Putamen (tissue), 1 donor: ENCODE results near the gene CALML5.

Source experiments
- DNase-seq: peaks from one replicate; pipeline ENCODE4 v3.0.0-alpha.2; 2016; ENCODE audit warnings: low spot score

CALML5 gene

DNA sequence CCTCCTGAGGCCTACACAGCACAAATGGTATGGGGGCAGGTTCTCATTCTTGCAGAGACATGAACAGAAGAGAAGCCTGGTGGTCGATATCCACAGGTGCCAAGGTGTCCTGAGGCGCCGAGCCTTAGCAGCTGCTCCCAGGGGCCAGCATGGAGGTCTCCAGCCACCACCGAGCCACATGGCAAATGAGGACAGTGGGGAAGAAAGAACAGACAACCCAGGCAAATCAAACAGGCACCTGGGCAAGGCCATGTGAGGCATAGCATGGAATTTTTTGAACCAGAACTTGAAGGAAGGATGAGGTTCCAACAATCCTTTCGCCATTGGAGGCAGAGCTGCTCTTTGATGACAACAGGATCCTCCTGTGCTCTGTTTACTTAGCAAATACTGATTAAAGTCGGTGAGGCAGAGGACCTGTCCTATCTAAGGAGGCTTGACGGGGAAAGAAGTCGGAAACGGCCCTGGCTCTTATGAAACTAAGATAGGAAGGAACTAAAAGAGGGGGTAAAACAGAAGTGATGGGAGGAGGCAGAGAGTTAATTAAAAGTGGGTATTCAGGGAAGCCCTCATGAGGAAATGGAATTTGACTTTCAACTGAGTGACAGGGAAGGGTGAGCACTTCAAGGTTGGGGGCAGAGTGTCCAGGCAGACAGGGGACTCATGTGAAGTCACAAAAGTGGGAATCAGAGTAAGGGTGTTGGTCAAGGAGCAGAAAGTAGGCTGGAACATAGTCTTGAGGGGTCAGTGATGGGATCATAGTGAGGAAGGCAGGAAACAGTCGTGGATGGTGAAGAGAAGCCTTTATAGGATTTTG is 16.8 kb upstream of the CALML5 start:
- DNase-seq, result no peak

DNA sequence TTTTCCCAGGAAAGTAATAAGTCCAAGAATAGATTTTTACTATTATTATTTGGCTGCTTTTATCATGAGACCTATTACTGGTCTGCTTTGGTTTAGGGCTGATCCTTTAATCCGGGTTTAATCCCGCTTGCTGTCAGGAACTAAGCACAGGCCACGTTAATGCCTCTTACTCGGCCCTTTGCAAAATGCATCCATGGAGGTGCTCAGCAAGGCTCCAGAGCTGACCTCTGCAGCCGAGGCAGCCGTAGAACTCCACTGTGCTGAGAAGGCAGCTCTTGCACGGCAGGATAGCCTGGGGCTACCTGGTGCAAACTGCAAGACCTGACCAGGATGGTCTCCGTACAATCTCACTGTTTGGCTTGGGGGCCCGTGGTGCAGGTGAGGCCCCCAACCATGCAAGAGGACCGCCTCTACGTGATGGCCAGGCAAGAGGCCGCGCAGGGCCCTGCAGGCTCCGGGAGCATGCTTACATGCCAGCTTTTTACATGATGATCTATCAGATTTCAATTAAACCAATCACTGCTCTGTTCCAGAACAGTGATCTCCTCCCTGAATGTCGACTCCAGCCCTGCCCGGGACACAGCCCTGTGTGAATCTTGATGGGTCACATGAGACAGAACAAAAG is 15.0 kb upstream of the CALML5 start:
- DNase-seq, result no peak

DNA sequence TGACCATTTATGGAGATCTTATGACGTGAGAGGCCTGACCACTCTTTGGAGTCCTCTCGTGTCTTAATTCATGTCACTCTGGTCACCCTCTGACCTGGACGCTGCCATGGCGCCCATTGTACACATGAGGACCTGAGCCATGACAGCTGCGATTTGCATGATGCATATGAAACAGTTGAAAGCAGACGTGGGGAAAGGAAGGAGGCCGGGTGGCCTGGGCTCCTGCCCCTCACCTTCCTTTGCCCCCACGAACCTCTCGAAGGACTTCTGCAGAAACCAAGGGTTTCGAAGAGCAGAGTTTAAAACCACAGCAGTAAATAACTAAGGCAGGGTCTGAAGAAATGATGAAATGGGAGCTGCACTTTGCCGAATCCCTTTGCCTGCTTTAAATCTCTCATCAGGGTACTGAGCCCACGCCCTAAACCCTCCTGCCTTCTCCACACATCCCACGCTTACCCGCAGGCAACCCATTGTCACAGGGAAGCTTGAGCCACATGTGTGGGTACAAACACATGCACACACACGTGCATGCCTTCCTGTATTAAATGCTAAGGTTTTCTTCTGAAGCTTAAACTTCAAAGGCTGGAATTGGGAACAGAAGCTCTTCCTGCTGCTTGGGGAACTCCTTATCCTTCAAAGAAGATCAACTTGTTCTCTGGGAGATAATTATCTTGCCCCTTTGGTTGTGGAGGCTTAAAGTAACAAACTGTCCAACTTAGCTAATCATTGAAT is 13.7 kb upstream of the CALML5 start:
- DNase-seq, result peak; percentile 79

DNA sequence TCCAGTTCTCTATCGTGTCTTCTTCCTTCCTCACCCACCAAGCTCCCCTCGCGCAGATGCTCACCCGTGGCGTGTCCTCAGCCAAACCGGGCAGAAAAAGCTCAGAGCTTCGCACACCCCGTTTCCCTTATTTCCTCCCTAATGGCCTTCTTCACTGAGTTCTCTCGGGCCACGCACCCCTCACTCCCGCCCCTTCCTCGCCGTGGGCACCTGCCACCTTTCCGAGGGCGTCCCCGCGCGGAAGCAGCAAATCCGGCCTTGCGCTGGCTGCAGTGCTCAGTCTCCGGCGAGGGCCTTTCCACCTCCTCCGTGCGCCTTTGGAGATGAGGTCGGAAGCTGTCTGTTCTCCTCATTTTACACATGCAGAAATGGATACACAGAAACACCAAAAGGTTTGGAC is 13.0 kb upstream of the CALML5 start:
- DNase-seq, result no peak

DNA sequence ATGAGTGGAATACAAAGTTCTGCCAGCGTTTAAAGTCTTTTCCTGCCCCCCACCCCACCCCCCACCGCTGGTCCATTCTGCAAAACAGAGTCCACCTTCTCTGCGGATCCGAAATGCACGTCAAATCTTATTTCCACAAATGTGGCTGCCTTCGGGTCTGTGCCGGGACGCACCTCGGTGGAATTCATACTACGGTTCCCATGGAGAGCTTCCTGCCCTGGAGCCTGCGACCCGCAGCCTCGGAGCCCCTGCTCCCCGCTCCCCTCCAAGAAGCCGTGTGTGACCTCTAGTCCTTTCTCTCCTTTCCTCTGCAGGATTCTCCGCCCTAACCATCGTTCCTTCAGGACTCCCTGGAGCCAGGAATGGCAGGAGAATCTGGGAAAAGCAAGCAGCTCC is 12.5 kb upstream of the CALML5 start:
- DNase-seq, result no peak

DNA sequence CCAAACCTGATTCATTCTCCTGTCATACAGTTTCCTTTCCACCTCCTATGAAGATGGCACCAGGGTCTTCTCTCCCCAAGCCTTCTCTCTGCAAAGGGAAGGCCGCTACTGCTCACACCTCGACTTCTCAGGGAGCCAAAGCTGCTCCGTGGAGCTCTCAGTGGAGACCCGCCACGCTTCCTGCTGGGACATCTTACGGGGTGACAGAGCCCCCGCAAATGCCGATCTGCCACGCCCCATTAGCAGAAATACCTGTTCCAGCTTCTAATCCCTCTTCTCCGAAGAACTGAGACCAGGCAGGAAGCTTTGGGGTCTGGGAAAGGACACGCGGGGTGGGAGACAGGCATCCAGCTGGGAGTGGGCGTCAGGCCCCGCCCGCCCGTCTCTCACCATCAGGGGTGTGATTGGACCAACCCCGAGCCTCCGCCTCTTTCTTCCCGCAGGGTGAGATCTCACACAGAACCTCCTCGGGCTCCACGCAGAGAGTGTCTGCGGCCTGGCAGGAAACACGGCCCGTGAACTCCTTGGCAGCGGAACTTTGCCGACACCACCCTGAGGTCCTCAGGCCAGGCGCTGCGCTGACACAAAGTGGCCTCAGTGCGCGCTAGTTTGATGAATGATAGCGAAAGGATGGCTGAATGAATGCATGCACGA is 12.0 kb upstream of the CALML5 start:
- DNase-seq, result no peak

DNA sequence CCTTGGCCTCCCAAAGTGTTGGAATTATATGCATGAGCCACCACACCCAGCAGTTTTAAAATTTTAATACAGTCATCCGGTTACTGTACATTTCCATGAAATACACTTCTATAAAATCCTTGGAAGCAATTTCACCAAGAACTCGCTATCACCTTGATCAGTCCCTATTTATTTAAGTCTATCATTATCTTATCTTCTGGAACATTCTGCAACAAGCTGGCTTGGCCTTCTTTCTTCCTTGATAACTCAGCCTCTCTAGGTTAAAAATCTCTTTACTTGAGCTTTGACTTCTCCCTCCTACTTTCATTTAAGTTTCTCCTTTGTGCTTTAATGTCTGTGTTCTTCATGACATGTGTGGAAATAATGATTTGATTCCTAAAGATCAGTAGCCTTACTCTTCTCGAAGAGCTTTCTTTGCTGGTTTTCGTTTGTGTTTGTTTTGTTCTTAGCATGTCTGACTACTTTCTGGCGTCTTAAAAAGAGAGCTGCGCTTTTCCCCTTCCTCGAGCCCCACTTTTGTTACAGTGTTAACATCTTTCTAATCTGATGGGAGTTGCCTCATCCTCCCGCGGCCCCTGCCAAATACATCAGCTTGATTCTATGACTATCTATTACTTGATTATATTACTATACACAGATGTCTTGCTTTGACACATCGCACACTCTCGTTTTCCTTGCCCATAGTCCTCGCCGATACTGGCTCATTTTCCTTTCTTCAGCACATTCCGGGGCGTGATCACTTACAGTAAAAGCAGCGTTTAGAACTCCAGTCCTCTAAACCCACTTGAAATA is 11.1 kb upstream of the CALML5 start:
- no peak for DNase-seq

DNA sequence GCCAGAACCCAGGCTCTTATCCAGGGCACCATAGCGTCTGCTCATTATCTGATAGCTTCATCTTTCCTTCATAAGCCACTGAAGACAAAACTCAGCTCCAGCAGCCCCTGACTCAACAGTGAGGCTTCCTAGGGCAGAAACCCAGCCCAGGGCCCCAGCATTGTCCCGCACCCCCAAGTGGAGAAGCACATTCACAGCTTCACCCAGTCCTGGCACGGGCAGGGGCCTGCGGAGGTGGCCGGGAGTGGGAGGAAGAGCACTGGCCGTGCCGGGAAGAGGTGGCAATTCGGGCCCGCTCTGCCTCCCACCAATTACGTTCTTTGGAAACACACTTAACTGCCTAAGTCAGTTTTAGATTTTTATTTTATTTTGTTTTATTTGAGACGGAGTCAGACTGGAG is 10.3 kb upstream of the CALML5 start:
- DNase-seq, result no peak

DNA sequence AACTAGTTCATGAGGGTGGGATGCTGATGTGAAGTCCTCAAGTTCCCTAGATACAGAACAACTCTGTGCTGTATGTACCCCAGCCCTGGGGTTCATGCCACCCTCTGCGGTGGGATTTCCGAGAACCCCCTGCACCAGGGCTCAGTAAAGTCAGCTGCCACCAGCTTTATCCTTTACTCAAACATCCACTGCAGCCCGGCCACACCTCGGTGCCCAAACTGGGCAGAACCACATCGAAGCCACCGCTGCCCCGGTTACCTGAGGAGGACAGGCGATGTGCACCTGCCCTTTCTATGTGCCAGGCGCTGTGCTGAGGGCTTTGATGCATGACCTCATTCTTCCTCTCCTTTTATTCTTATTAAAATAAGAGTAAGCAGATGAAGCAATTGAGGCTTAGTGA is 9.9 kb upstream of the CALML5 start:
- no peak for DNase-seq

DNA sequence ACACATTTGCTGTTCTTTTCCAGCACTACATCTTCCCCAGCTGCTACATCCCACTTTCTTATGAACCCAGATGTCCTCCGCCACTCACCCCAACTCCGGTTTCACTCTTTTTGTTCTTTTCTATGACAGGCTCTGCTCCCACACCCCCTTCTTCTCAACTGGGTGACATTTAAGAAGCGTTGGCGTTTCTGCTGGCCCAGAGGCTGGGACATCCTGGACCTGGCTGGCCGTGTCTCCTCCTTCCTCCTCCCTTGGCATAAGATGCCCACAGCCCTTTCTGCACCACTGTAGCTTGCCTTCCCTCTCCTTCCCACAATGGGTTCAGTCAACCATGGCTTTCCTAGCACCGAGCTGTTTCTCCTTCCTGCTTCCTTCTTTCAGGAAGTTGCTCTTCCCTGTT is 9.4 kb upstream of the CALML5 start:
- DNase-seq, result no peak

DNA sequence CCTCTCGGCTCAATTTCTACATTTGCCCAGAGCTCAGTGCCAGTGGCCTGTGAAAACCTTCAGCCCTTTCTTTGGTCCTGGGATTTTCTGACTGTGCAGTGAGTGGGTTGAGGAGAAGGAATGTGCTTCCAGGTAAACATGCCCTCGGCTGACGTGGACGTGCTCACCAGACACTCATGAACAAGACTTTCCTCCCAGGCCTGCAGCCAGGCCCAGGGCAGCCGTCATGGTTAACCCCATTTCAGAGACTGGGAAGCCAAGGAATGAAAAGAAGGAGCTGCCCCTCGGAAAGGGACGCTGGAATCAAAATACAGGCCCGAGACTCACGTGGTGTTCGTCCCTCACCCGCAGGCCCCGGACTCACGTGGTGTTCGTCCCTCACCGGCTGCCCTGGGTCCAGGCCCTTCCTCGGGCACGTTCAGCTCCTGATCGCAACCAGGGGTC is 8.8 kb upstream of the CALML5 start:
- DNase-seq, result no peak

DNA sequence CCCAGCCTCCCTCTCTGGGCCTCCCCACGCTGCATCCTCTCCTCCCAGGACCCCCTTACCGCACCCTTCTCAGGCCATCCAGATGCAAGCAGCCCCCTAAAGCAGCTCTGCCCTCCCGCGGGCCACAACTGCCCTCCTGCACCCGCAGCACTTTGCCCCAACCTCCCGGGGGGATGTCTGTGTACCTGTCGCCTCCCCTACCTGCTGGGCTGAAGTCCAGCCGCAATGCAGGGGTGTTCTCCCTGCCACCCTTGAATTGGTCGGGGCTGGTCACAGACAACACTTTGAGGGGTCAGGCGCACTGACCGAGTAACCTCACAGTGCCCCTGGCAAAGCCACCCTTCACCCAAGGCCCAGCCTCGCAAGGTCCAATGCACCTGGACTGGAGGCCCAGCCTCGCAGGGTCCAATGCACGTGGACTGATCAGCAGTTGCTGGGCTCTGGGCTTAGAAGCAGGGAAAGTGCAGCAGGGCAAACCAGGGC is 8.3 kb upstream of the CALML5 start:
- DNase-seq, result no peak

DNA sequence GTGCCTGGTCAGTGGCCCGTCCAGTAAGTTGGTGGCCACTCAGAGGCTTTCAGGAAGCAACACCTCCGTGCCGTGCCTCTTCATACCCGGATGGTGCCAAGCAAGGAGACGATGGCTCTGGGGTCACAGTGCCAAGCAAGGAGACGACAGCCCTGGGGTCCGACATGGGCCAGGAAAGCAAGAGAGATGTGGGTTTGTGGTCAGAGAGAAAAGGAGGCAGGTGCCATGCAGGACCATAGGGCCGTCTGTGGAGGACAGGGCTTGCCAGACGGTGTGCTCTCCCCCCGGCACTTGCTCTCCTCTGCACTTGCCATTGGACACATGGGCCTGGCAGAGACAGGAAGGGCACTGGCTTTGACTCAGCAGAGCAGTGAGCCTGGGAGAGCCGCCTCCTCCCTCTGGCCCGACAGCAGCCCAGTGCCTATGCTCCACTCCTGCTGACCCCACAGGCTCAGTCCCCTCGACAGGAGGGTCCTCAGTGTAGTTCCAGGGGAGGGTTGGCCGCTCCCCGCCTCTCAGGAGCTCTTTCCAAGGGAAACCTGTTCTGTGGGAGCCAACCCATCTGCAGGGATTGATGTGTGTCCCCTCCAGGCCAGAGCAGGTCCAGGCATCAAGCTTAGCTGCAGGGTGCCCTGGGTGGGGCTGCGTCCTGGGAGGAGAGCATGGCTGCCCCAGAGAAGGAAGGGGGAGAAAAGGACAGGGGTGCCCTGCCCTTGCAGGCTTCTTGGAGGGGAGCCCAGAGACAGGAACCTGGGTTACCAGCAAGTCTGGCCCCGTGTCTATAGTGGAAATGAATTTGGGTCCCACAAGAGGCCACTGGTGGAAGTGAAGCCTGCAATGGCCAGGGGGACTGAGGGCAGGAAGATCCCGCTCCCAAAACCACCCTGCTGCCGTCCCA is 7.6 kb upstream of the CALML5 start:
- DNase-seq, result no peak

DNA sequence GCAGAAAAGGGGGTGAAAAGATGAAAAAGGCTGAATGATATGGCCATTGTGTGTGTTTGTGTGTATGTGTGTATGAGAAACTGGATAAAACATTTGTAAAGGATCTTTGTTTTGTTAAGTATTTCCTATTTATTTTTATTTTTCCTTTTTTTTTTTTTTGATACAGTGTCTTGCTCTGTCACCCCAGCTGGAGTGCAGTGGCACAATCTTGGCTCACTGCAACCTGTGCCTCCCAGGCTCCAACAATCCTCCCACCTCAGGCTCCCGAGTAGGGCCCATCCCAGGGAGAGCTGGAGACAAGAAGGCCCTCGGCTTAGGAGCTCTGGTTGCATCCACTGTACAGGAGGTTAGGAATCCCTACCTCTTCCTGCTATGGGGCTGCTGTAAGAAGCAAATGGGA is 6.9 kb upstream of the CALML5 start:
- DNase-seq, result no peak

DNA sequence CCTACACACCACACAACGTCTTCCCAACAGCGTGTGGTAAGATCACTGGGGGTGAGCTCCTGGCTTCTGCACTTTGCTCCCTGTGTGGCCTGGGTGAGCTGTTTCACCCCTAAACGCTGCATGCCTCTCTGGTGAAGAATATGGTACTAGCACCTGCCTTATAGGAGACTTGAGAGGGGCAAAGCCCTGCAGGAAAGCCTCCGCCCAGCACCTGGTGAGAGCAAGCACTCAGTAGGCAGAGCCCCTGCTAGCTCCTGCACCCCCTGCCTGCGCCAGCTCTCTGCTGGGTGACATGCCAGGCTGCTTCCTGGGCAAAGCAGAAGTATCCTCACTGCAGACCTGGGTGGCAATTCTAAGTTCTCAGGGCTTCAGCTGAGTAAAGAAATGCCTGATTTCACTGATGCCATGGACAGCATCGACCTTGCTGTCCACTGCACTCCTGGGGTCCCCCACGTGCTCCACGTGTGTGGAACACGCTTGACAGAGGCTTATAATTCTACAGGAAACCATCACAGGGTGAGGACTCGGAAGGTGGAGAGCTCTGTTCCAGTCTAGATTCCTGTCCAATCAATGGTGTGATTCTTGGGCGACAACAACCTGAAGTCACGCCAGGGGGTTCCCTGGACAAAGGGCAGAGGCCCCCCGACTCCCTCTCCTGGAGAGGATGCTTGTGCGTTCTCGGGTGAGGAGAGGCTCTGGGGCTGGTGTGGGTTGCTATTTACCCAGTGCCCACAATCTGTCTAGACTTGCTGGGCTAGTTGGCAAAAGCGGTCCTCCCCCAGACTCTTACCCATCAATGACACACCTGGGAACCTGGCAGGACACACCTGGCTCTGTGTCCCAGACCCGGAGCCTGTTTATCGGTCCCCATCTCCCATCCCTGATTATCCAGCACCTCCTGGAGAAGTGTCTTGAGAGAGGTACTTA is 5.0 kb upstream of the CALML5 start:
- no peak for DNase-seq

DNA sequence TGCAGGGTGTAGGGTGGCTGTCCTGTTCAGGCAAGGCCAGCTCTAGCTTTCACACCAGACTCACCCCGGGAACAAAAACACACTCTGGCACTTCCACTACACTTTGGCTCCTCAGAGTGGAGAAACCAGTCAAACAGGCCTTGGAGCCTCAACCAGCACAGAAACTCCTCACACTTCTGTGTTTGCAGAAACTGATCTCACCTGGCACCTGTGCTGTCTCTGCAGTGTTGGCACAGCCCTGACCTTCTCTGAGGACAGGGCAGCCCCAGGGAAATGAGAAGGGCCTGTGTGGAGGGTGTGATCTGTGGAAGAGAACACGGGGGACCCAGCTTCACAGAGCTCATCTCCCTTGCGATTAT is 4.1 kb upstream of the CALML5 start:
- no peak for DNase-seq

DNA sequence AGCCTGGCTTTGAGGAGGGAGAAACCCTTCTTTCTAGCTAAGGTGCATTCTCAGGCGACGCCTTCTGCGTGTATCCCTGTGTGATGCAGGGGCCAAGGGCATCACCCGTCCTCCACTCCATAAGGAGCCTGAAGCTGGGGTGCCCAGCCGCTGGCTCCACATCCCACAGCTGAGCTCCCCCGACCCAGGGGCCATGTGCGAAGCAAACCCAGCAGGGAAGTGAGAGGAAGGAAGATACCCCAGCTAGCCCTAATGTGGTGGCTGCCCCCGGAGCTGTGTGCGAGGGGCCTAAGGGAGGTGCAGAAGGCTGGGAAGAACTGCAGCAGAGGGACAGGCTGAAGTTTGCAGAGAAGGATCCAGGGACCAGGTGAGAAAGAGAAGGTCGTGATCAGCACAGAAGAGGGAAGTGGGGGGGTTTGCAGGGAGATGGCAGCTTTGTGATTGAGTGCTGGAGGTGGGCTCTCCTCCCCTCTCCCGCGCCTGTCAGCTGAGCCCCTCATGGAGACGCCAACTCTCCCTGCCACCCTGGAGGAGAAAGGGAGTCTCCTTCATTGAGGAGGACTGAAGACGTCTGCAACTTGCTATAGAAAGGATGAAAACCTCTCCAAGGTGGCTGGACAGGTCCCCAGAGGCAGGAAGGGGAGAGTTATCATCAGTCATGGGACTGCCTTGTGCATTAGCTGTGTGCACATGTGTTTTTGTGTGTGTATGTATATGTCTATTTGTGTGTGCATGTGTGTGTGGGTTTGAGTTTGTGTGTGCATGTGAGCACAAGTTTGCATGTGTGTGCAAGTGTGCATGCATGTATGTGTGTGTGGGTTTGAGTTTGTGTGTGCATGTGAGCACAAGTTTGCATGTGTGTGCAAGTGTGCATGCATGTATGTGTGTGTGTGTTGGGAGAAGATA is 3.5 kb upstream of the CALML5 start:
- DNase-seq, result no peak

DNA sequence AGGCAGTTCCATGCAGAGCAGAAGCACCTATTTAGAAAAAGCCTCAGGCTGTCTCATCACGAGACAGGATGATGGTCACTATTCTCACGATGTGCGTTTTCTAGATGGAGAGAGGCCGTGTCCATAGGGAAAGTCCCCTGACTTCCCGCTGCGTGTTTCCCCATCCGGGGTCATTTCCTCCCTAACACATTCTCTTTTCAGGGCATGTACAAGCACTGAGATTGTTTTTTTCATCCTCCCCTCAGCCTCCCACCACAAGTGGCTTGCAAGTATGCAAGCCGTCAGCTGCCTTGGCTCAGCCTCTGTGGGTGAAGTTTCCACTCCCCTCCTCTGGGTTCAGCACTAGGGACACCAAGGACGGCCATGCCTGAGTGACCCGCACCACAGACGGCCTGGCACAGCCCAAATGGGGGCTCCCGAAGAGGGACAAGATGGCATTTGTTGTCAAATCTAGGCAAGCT is 2.7 kb upstream of the CALML5 start:
- no peak for DNase-seq
